HEK293T (cell line): ENCODE results near the gene ARHGAP20.
A peak's percentile ranks its signal among the peaks of the same experiment; 100 is the strongest.

ENCODE experiments used
- CTCF ChIA-PET: fragments of 350-600 bp; formaldehyde crosslinking; extraction: SDS; loops from one replicate; lab custom pipeline; 2021; ENCODE audit warnings: antibody characterized with exemption, inconsistent platforms; lab: Yijun Ruan, JAX
- POLR2A ChIA-PET: fragments of 350-600 bp; formaldehyde crosslinking; extraction: SDS; loops from one replicate; lab custom pipeline; 2020; ENCODE audit warnings: antibody characterized with exemption, inconsistent platforms; lab: Yijun Ruan, JAX
- DNase-seq: peaks from one replicate; pipeline ENCODE4 v3.0.0; 2012; ENCODE audit warnings: mixed read lengths; ENCODE audit errors: extremely low spot score
- ARNT ChIP-seq: fragments of 450-650 bp; IDR thresholded peaks from 2 replicates; pipeline ENCODE4 v1.6.1; 2017; ENCODE audit warnings: mild to moderate bottlenecking
- BHLHE40 ChIP-seq: fragments of 450-650 bp; IDR thresholded peaks from 2 replicates; pipeline ENCODE4 v1.6.1; 2016; ENCODE audit warnings: mild to moderate bottlenecking, moderate library complexity, borderline replicate concordance
- CTBP1 ChIP-seq: fragments of 450-650 bp; IDR thresholded peaks from 2 replicates; pipeline ENCODE4 v1.6.1; 2016; ENCODE audit warnings: borderline replicate concordance
- ELF4 ChIP-seq: fragments of 450-650 bp; IDR thresholded peaks from 2 replicates; pipeline ENCODE4 v1.6.1; 2017; ENCODE audit warnings: antibody characterized with exemption
- FOXA1 ChIP-seq: fragments of 450-650 bp; IDR thresholded peaks from 2 replicates; pipeline ENCODE4 v1.6.1; 2016; ENCODE audit warnings: mild to moderate bottlenecking
- FOXK2 ChIP-seq: fragments of 450-650 bp; IDR thresholded peaks from 2 replicates; pipeline ENCODE4 v1.6.1; 2016; ENCODE audit warnings: mild to moderate bottlenecking
- FOXM1 ChIP-seq: fragments of 450-650 bp; IDR thresholded peaks from 2 replicates; pipeline ENCODE4 v1.6.1; 2017; ENCODE audit warnings: mild to moderate bottlenecking, borderline replicate concordance
- HDGF ChIP-seq: fragments of 450-650 bp; IDR thresholded peaks from 2 replicates; pipeline ENCODE4 v1.6.1; 2017; ENCODE audit warnings: antibody characterized with exemption, borderline replicate concordance
- L3MBTL2 ChIP-seq: fragments of 450-650 bp; conservative IDR thresholded peaks from 2 replicates; pipeline ENCODE4 v1.6.1; 2016; ENCODE audit warnings: mild to moderate bottlenecking
- LEF1 ChIP-seq: fragments of 450-650 bp; IDR thresholded peaks from 2 replicates; pipeline ENCODE4 v1.6.1; 2017; ENCODE audit warnings: mild to moderate bottlenecking, borderline replicate concordance
- NFRKB ChIP-seq: fragments of 450-650 bp; IDR thresholded peaks from 2 replicates; pipeline ENCODE4 v1.6.1; 2016; ENCODE audit warnings: mild to moderate bottlenecking, moderate library complexity
- SP1 ChIP-seq: fragments of 450-650 bp; IDR thresholded peaks from 2 replicates; pipeline ENCODE4 v1.6.1; 2017
- SUZ12 ChIP-seq: fragments of 450-650 bp; IDR thresholded peaks from 2 replicates; pipeline ENCODE4 v1.6.1; 2016; ENCODE audit warnings: mild to moderate bottlenecking
- TARDBP ChIP-seq: fragments of 450-650 bp; IDR thresholded peaks from 2 replicates; pipeline ENCODE4 v1.6.1; 2016
- ZNF384 ChIP-seq: fragments of 450-650 bp; IDR thresholded peaks from 2 replicates; pipeline ENCODE4 v1.6.1; 2016
- TF ChIP-seq, protein P1 (sequence below): fragments of 450-650 bp; IDR thresholded peaks from 2 replicates; pipeline ENCODE4 v1.6.1; 2016

The ARHGAP20 gene

GRCh38 chr11:110713449-110713776 is 1.2 kb upstream of the ARHGAP20 start:
- POLR2A ChIA-PET = no interaction called here
- DNase-seq = no peak
- CTCF ChIA-PET = no interaction called here
- TF ChIP-seq BHLHE40 (no peak), CTBP1 (no peak), TARDBP (no peak), ELF4 (no peak), FOXM1 (no peak), SUZ12 (no peak), NFRKB (no peak), L3MBTL2 (no peak), LEF1 (no peak), HDGF (no peak), ZNF384 (no peak), SP1 (no peak), ARNT (no peak)
- TF ChIP-seq, protein P1, sequence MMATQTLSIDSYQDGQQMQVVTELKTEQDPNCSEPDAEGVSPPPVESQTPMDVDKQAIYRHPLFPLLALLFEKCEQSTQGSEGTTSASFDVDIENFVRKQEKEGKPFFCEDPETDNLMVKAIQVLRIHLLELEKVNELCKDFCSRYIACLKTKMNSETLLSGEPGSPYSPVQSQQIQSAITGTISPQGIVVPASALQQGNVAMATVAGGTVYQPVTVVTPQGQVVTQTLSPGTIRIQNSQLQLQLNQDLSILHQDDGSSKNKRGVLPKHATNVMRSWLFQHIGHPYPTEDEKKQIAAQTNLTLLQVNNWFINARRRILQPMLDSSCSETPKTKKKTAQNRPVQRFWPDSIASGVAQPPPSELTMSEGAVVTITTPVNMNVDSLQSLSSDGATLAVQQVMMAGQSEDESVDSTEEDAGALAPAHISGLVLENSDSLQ = no peak

- peak; percentile 49 for DNase-seq
- ChIA-PET CTCF (no interaction called here), POLR2A (no interaction called here)
- TF ChIP-seq NFRKB = no peak
- TF ChIP-seq ELF4 = no peak
- no peak for TF ChIP-seq ARNT
- TF ChIP-seq ZNF384 = no peak
- TF ChIP-seq, protein P1 = no peak
- TF ChIP-seq LEF1 = no peak
- no peak for TF ChIP-seq FOXK2
- no peak for TF ChIP-seq TARDBP
- TF ChIP-seq BHLHE40 = no peak
- no peak for TF ChIP-seq CTBP1
- TF ChIP-seq FOXA1 = no peak
- no peak; the same call in 1 of the 2 replicates for TF ChIP-seq L3MBTL2
- TF ChIP-seq HDGF = no peak
These were observed 617 bp upstream of the ARHGAP20 start for GRCh38 chr11:110712659-110713448.

- no peak for DNase-seq
- ChIA-PET POLR2A (no interaction called here), CTCF (no interaction called here)
- TF ChIP-seq NFRKB (no peak), FOXK2 (no peak), SUZ12 (no peak), SP1 (no peak), ELF4 (no peak), TARDBP (no peak), ARNT (no peak), BHLHE40 (no peak), L3MBTL2 (no peak), HDGF (no peak), FOXM1 (no peak), LEF1 (no peak), FOXA1 (no peak), ZNF384 (no peak), CTBP1 (no peak)
- TF ChIP-seq, protein P1 = no peak
These were observed 825 bp downstream of the ARHGAP20 start for GRCh38 chr11:110711448-110711775.

DNA sequence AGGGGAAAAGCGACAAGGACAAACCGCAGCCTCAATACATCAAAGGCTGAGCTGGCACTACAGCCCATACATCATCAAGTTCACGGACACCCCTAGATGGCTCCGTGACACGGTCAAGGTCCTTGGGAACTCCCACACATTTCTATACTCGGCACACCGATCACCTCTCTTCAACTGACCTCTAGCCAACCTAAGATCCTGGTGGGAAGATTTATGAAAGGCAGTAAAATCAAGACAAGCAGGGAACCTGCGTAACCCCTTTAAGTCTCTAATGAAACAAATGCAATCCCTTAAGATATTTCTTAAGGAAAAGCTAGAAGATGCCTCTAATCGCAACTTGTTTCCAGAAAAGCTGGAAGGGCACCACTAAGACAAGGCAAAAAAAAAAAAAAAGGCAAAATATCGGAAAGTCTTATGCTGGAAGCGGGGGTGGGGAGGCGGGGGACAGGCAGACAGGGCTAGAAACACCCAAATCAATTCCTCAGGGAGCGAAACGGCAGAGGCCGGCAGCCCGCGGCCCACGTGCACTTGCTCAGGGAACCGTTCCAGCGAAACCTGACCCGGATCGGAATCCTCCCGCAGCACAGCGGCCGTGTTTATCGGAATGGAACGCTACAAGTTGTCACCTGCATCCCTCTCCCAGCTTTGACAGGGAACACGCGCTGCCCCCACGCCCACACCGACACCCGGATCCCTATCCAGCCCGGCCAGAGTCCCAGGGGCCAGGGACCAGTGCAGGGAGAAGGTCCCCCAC is 1.4 kb downstream of the ARHGAP20 start:
- CTCF ChIA-PET = interaction anchor here (0.7 kb wide), 1 partner anchor 226 kb away, joined by 3 read pairs; no protein-coding TSS in a partner anchor
- TF ChIP-seq L3MBTL2 (0 out of 2 replicates have a peak, but pooled peaks have one; percentile 9), TARDBP (no peak), CTBP1 (no peak), SUZ12 (no peak), SP1 (no peak), FOXK2 (no peak), ZNF384 (no peak)
- TF ChIP-seq, protein P1 = 0 out of 2 replicates have a peak, but pooled peaks have one; percentile 15
- DNase-seq = peak; percentile 59
- POLR2A ChIA-PET = no interaction called here

DNA sequence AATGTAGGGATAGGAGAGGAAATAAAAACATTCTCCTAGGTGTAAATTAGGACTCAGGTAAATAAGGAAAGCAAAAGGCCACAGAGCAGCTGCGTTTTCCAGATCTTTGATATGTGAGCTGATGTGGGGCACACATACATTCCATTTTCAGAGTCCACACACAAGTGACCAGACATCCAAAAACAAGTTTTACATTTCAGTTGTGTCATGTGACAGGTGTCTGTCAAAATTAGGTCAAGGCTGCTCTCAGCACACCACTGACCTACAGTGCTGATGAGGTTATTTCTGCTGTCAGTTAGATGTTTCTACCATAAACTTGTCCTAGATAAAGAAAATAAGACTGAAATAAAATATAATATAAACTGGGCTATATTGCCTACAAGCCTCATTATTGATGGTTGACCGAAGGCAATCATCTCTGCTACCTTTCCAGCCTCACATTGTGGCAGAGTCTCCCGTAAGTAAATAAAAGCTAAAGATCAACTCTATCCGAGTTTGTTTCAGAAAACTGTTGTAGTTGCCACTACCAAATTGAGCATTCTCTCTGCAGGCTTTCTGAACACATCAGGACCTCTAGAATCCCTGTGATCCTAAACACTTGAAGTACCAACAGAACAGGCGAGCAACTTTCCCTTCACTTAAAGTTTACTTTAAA is 7.9 kb downstream of the ARHGAP20 start:
- no peak for TF ChIP-seq SP1
- POLR2A ChIA-PET = interaction anchor here (0.7 kb wide), 1 partner anchor 235 kb away, joined by 4 read pairs; no protein-coding TSS in a partner anchor
- no peak for DNase-seq
- CTCF ChIA-PET = no interaction called here
